Measurements from ENCODE around the gene SLC4A3.
A peak's percentile ranks its signal among the peaks of the same experiment; 100 is the strongest.

The SLC4A3 gene

GRCh38 chr2:219638948-219639755, 11.7 kb downstream of the SLC4A3 start:
- H3K23ac ChIP-seq (ENCODE audit: low read length in 2 of 2), result no peak overlapping the region
- H2AK5ac ChIP-seq (ENCODE audit: low read length, severe bottlenecking), result no peak overlapping the region
- no peak overlapping the region for H2BK5ac ChIP-seq (ENCODE audit: low read depth, low read length, poor library complexity, severe bottlenecking)
- H2BK12ac ChIP-seq (ENCODE audit: low read length in 2 of 2), result no peak overlapping the region
- no peaks in the 10 kb centered on the region for H3K27me3 ChIP-seq (ENCODE audit: control insufficient read depth in 1 of 2, insufficient read depth in 1 of 2, low read length in 2 of 2)
- H3K4ac ChIP-seq (ENCODE audit: low read depth in 1 of 2, low read length in 2 of 2), result no peak overlapping the region
- H3K4me1 ChIP-seq (ENCODE audit: control insufficient read depth, insufficient read depth, low read depth, low read length), result peaks cover 8% of the 10 kb centered on the region
- H4K8ac ChIP-seq (ENCODE audit: low read length), result no peak overlapping the region
- H2AFZ ChIP-seq (ENCODE audit: low read depth, low read length), result no peak overlapping the region
- H4K91ac ChIP-seq (ENCODE audit: low read length), result peak overlapping the region; percentile 20
- H3K36me3 ChIP-seq (ENCODE audit: control insufficient read depth in 1 of 2, insufficient read depth in 2 of 2, low read depth in 1 of 2, low read length in 2 of 2), result peaks cover 12 to 69% of the 10 kb centered on the region in 2 experiments
- no peaks in the 10 kb centered on the region for H3K79me1 ChIP-seq (replicated peaks; ENCODE audit: low read length, poor library complexity, severe bottlenecking)
- H2BK15ac ChIP-seq (ENCODE audit: low read depth, poor library complexity, severe bottlenecking), result peak overlapping the region; percentile 2
- H3K27ac ChIP-seq (ENCODE audit: low read length, poor library complexity, severe bottlenecking), result no peak overlapping the region
- no peak overlapping the region for H2BK120ac ChIP-seq (ENCODE audit: low read depth, low read length)
- no peak overlapping the region for H3K18ac ChIP-seq (ENCODE audit: low read depth in 1 of 2, low read length in 2 of 2)
- no peak overlapping the region for H3K4me3 ChIP-seq (ENCODE audit: insufficient read depth in 1 of 2, low read depth in 1 of 2, low read length in 2 of 2)
- WGBS, result 88% methylated on average over 22 of the region's 24 CpGs
- no peak overlapping the region for H3K14ac ChIP-seq (ENCODE audit: low read length in 2 of 2)
- H3K9ac ChIP-seq (ENCODE audit: low read length), result no peak overlapping the region
- H3K9me3 ChIP-seq (ENCODE audit: control insufficient read depth, low read length), result no peaks in the 10 kb centered on the region
- DNase-seq, result no peak
- no peak overlapping the region for H3K4me2 ChIP-seq (ENCODE audit: low read length, poor library complexity, severe bottlenecking)

- peaks cover 19% of the 10 kb centered on the region for H3K4me1 ChIP-seq (ENCODE audit: control insufficient read depth, insufficient read depth, low read depth, low read length)
- no peaks in the 10 kb centered on the region for H3K27me3 ChIP-seq (ENCODE audit: control insufficient read depth in 1 of 2, insufficient read depth in 1 of 2, low read length in 2 of 2)
- no peak overlapping the region for H3K18ac ChIP-seq (ENCODE audit: low read depth in 1 of 2, low read length in 2 of 2)
- DNase-seq, result no peak
- no peak overlapping the region for H3K23ac ChIP-seq (ENCODE audit: low read length in 2 of 2)
- H2BK15ac ChIP-seq (ENCODE audit: low read depth, poor library complexity, severe bottlenecking), result no peak overlapping the region
- 89% methylated on average over 5 of the region's 7 CpGs for WGBS
- no peak overlapping the region for H3K4me3 ChIP-seq (ENCODE audit: insufficient read depth in 1 of 2, low read depth in 1 of 2, low read length in 2 of 2)
- no peaks in the 10 kb centered on the region for H3K79me1 ChIP-seq (replicated peaks; ENCODE audit: low read length, poor library complexity, severe bottlenecking)
- H2AFZ ChIP-seq (ENCODE audit: low read depth, low read length), result no peak overlapping the region
- H3K14ac ChIP-seq (ENCODE audit: low read length in 2 of 2), result no peak overlapping the region
- H3K4me2 ChIP-seq (ENCODE audit: low read length, poor library complexity, severe bottlenecking), result no peak overlapping the region
- H3K9ac ChIP-seq (ENCODE audit: low read length), result peak overlapping the region; percentile 60
- H4K91ac ChIP-seq (ENCODE audit: low read length), result no peak overlapping the region
- H2BK12ac ChIP-seq (ENCODE audit: low read length in 2 of 2), result no peak overlapping the region
- no peak overlapping the region for H2BK120ac ChIP-seq (ENCODE audit: low read depth, low read length)
- peaks cover 10 to 46% of the 10 kb centered on the region in 2 experiments for H3K36me3 ChIP-seq (ENCODE audit: control insufficient read depth in 1 of 2, insufficient read depth in 2 of 2, low read depth in 1 of 2, low read length in 2 of 2)
- no peak overlapping the region for H3K27ac ChIP-seq (ENCODE audit: low read length, poor library complexity, severe bottlenecking)
- no peak overlapping the region for H2AK5ac ChIP-seq (ENCODE audit: low read length, severe bottlenecking)
- no peak overlapping the region for H2BK5ac ChIP-seq (ENCODE audit: low read depth, low read length, poor library complexity, severe bottlenecking)
- no peaks in the 10 kb centered on the region for H3K9me3 ChIP-seq (ENCODE audit: control insufficient read depth, low read length)
- H3K4ac ChIP-seq (ENCODE audit: low read depth in 1 of 2, low read length in 2 of 2), result no peak overlapping the region
- no peak overlapping the region for H4K8ac ChIP-seq (ENCODE audit: low read length)
Observed at GRCh38 chr2:219641390-219642068, 14.1 kb downstream of the SLC4A3 start.

GRCh38 chr2:219642069-219642454, 14.6 kb downstream of the SLC4A3 start:
- Histone ChIP-seq H2AFZ (ENCODE audit: low read depth, low read length) (no peak overlapping the region), H3K79me1 (replicated peaks; ENCODE audit: low read length, poor library complexity, severe bottlenecking) (no peaks in the 10 kb centered on the region), H3K14ac (ENCODE audit: low read length in 2 of 2) (no peak overlapping the region), H2BK15ac (ENCODE audit: low read depth, poor library complexity, severe bottlenecking) (no peak overlapping the region), H2BK12ac (ENCODE audit: low read length in 2 of 2) (no peak overlapping the region), H3K4ac (ENCODE audit: low read depth in 1 of 2, low read length in 2 of 2) (no peak overlapping the region), H3K4me2 (ENCODE audit: low read length, poor library complexity, severe bottlenecking) (no peak overlapping the region), H3K4me1 (ENCODE audit: control insufficient read depth, insufficient read depth, low read depth, low read length) (peaks cover 19% of the 10 kb centered on the region), H3K9me3 (ENCODE audit: control insufficient read depth, low read length) (no peaks in the 10 kb centered on the region), H3K27me3 (ENCODE audit: control insufficient read depth in 1 of 2, insufficient read depth in 1 of 2, low read length in 2 of 2) (no peaks in the 10 kb centered on the region), H3K18ac (ENCODE audit: low read depth in 1 of 2, low read length in 2 of 2) (no peak overlapping the region), H3K9ac (ENCODE audit: low read length) (peak overlapping the region; percentile 60), H3K36me3 (ENCODE audit: control insufficient read depth in 1 of 2, insufficient read depth in 2 of 2, low read depth in 1 of 2, low read length in 2 of 2) (peaks cover 10 to 40% of the 10 kb centered on the region in 2 experiments), H2BK5ac (ENCODE audit: low read depth, low read length, poor library complexity, severe bottlenecking) (no peak overlapping the region), H3K27ac (ENCODE audit: low read length, poor library complexity, severe bottlenecking) (no peak overlapping the region), H4K91ac (ENCODE audit: low read length) (no peak overlapping the region), H3K23ac (ENCODE audit: low read length in 2 of 2) (no peak overlapping the region), H3K4me3 (ENCODE audit: insufficient read depth in 1 of 2, low read depth in 1 of 2, low read length in 2 of 2) (no peak overlapping the region), H2BK120ac (ENCODE audit: low read depth, low read length) (no peak overlapping the region), H2AK5ac (ENCODE audit: low read length, severe bottlenecking) (no peak overlapping the region), H4K8ac (ENCODE audit: low read length) (no peak overlapping the region)
- 90% methylated on average over 8 of the region's 8 CpGs for WGBS
- no peak for DNase-seq

- Histone ChIP-seq H3K4ac (ENCODE audit: low read depth in 1 of 2, low read length in 2 of 2) (no peak overlapping the region), H3K36me3 (ENCODE audit: control insufficient read depth in 1 of 2, insufficient read depth in 2 of 2, low read depth in 1 of 2, low read length in 2 of 2) (peaks cover 10 to 37% of the 10 kb centered on the region in 2 experiments), H3K23ac (ENCODE audit: low read length in 2 of 2) (no peak overlapping the region), H3K4me2 (ENCODE audit: low read length, poor library complexity, severe bottlenecking) (no peak overlapping the region), H3K14ac (ENCODE audit: low read length in 2 of 2) (no peak overlapping the region), H3K18ac (ENCODE audit: low read depth in 1 of 2, low read length in 2 of 2) (no peak overlapping the region), H3K27ac (ENCODE audit: low read length, poor library complexity, severe bottlenecking) (no peak overlapping the region), H3K9me3 (ENCODE audit: control insufficient read depth, low read length) (no peaks in the 10 kb centered on the region), H2AK5ac (ENCODE audit: low read length, severe bottlenecking) (peak overlapping the region; percentile 24), H2BK120ac (ENCODE audit: low read depth, low read length) (no peak overlapping the region), H2AFZ (ENCODE audit: low read depth, low read length) (no peak overlapping the region), H3K27me3 (ENCODE audit: control insufficient read depth in 1 of 2, insufficient read depth in 1 of 2, low read length in 2 of 2) (no peaks in the 10 kb centered on the region), H2BK15ac (ENCODE audit: low read depth, poor library complexity, severe bottlenecking) (no peak overlapping the region), H4K91ac (ENCODE audit: low read length) (no peak overlapping the region), H3K9ac (ENCODE audit: low read length) (peak overlapping the region; percentile 60), H3K4me1 (ENCODE audit: control insufficient read depth, insufficient read depth, low read depth, low read length) (peaks cover 19% of the 10 kb centered on the region), H3K79me1 (replicated peaks; ENCODE audit: low read length, poor library complexity, severe bottlenecking) (no peaks in the 10 kb centered on the region), H2BK12ac (ENCODE audit: low read length in 2 of 2) (no peak overlapping the region), H2BK5ac (ENCODE audit: low read depth, low read length, poor library complexity, severe bottlenecking) (no peak overlapping the region), H4K8ac (ENCODE audit: low read length) (no peak overlapping the region), H3K4me3 (ENCODE audit: insufficient read depth in 1 of 2, low read depth in 1 of 2, low read length in 2 of 2) (no peak overlapping the region)
- 12% methylated on average over 23 of the region's 24 CpGs for WGBS
- peak; percentile 95 for DNase-seq
Observed at GRCh38 chr2:219642465-219643083, 15.1 kb downstream of the SLC4A3 start.
